Measurements from ENCODE around the gene POU2F2. TPM values are rescaled to one million over a fixed set of nuclear protein-coding genes. Genes with fewer than 3 reads are reported as not detected.

Gene POU2F2
- polyA plus RNA-seq, 1 of the 3 experiments (the other 2 are of a cell fraction) = 0.49 TPM

GRCh38 chr19:42075616-42076379 is 56.4 kb downstream of the POU2F2 start, which contains the start of gene ZNF574 (continued):
- peak; percentile 18 for TF ChIP-seq PBX3 (IDR thresholded peaks at IDR 0.05)
- no peak for TF ChIP-seq RXRA (IDR thresholded peaks at IDR 0.05; ENCODE audit: borderline replicate concordance, low read depth)

GRCh38 chr19:42075364-42075615 is 57.0 kb downstream of the POU2F2 start:
- no peaks in the 10 kb centered on the region for H3K27me3 ChIP-seq (ENCODE audit: insufficient read depth)
- WGBS (ENCODE audit: low lambda C conversion rate) = 8% methylated on average over 3 of the region's 3 CpGs
- POLR2A ChIA-PET = no interaction called here

More at GRCh38 chr19:42075364-42075615, 57.0 kb downstream of the POU2F2 start:
- Histone ChIP-seq H3K4me2 (peak overlapping the region; percentile 86), H3K36me3 (replicated peaks in 1 of 2; ENCODE audit: control insufficient read depth in 1 of 2, insufficient read depth in 2 of 2, low read length in 1 of 2) (peaks cover 17 to 18% of the 10 kb centered on the region in 2 experiments), H3K9ac (peak overlapping the region; percentile 93), H3K79me2 (ENCODE audit: insufficient read depth) (peaks cover 42% of the 10 kb centered on the region), H4K20me1 (ENCODE audit: insufficient read depth) (peaks cover 32% of the 10 kb centered on the region), H3K9me2 (no peaks in the 10 kb centered on the region), H3K9me3 (no peaks in the 10 kb centered on the region), H3K27ac (ENCODE audit: low read depth in 2 of 2, low read length in 1 of 2) (peak overlapping the region; percentile 72 to 73), H3K4me1 (ENCODE audit: control insufficient read depth in 1 of 2, insufficient read depth in 2 of 2, low read depth in 1 of 2, low read length in 1 of 2) (peaks cover 7 to 18% of the 10 kb centered on the region in 2 experiments; a peak in 2 of 4 replicates), H3K4me3 (ENCODE audit: low read depth in 2 of 2, low read length in 1 of 2) (peak overlapping the region; percentile 72 to 73), H3F3A (replicated peaks; ENCODE audit: insufficient read depth) (peaks cover 6% of the 10 kb centered on the region), H2AFZ (ENCODE audit: low read depth) (peak overlapping the region; percentile 85)
- no peak for TF ChIP-seq FOXJ3 (CRISPR knock-in tag; IDR thresholded peaks at IDR 0.05)
- no peak for TF ChIP-seq TAF1 (IDR thresholded peaks at IDR 0.05; ENCODE audit: borderline replicate concordance, low read depth, low read length)
- TF ChIP-seq NFIC (IDR thresholded peaks at IDR 0.05; ENCODE audit: borderline replicate concordance) = no peak
- no peak for TF ChIP-seq EP300 (IDR thresholded peaks at IDR 0.05; ENCODE audit: borderline replicate concordance in 1 of 2, low read depth in 1 of 2, low read length in 1 of 2)
- no peak for TF ChIP-seq ZBTB33 (IDR thresholded peaks at IDR 0.05; ENCODE audit: borderline replicate concordance, low read depth)
- TF ChIP-seq EZH2phosphoT487 (IDR thresholded peaks at IDR 0.05; ENCODE audit: borderline replicate concordance, low read depth) = no peak
- TF ChIP-seq SIN3A (IDR thresholded peaks at IDR 0.05; ENCODE audit: borderline replicate concordance, low read depth, low read length) = no peak
- TF ChIP-seq CTCF (IDR thresholded peaks at IDR 0.05) = no peak
- TF ChIP-seq FOXM1 (IDR thresholded peaks at IDR 0.05; ENCODE audit: low read depth) = no peak
- TF ChIP-seq RAD21 (IDR thresholded peaks at IDR 0.05; ENCODE audit: low read length) = no peak
- TF ChIP-seq CHD2 (IDR thresholded peaks at IDR 0.05; ENCODE audit: low read length, partially characterized antibody) = no peak
- no peak for TF ChIP-seq MXI1 (IDR thresholded peaks at IDR 0.05; ENCODE audit: low read depth, low read length)
- no peak for TF ChIP-seq SMC3 (IDR thresholded peaks at IDR 0.05; ENCODE audit: low read depth, low read length)
- no peak for TF ChIP-seq MAX (IDR thresholded peaks at IDR 0.05; ENCODE audit: low read depth)
- no peak for DNase-seq
- CTCF ChIA-PET = no interaction called here

Measured in SK-N-SH (cell line).